Measurements from ENCODE around the gene NOD2. TPM values are rescaled to one million over a fixed set of nuclear protein-coding genes. Genes with fewer than 3 reads are reported as not detected.

The NOD2 gene
- total RNA-seq, 4 donors from 2014 or later, result 33.8 to 66.2 (median 48.6) TPM

GRCh38 chr16:50751528-50751927, 58.1 kb downstream of the NOD2 start:
- H3K27ac ChIP-seq, result no peak overlapping the region
- no peaks in the 10 kb centered on the region for H3K9me3 ChIP-seq
- no peaks in the 10 kb centered on the region for H3K27me3 ChIP-seq
- H3K4me3 ChIP-seq, result no peak overlapping the region
- 72% methylated on average over 6 of the region's 6 CpGs for WGBS
- no peak for TF ChIP-seq POLR2AphosphoS5 (IDR thresholded peaks at IDR 0.05)
- H3K36me3 ChIP-seq, result peaks cover 43% of the 10 kb centered on the region
- H3K4me1 ChIP-seq, result peaks cover 13% of the 10 kb centered on the region
- no peak for DNase-seq (ENCODE audit: low spot score in 2 of 2)

- TF ChIP-seq EP300 (IDR thresholded peaks at IDR 0.05), result no peak
- TF ChIP-seq CTCF (IDR thresholded peaks at IDR 0.05), result no peak
- TF ChIP-seq POLR2AphosphoS5 (IDR thresholded peaks at IDR 0.05), result no peak
- TF ChIP-seq POLR2A (IDR thresholded peaks at IDR 0.05), result no peak
- H3K9me3 ChIP-seq, result no peaks in the 10 kb centered on the region
- no peaks in the 10 kb centered on the region for H3K27me3 ChIP-seq
- H3K4me3 ChIP-seq, result no peak overlapping the region
- H3K27ac ChIP-seq, result no peak overlapping the region
- peaks cover 11% of the 10 kb centered on the region for H3K4me1 ChIP-seq
- H3K36me3 ChIP-seq, result peaks cover 43% of the 10 kb centered on the region
- WGBS, result 77% methylated on average over 4 of the region's 4 CpGs
- no peak for DNase-seq (ENCODE audit: low spot score in 2 of 2)
Observed at GRCh38 chr16:50752471-50753235, 59.2 kb downstream of the NOD2 start.

GRCh38 chr16:50756473-50756872, 63.1 kb downstream of the NOD2 start:
- Histone ChIP-seq H3K36me3 (peaks cover 35% of the 10 kb centered on the region), H3K4me1 (peaks cover 5% of the 10 kb centered on the region), H3K4me3 (no peak overlapping the region), H3K27ac (no peak overlapping the region), H3K9me3 (no peaks in the 10 kb centered on the region), H3K27me3 (no peaks in the 10 kb centered on the region)
- DNase-seq (ENCODE audit: low spot score in 2 of 2), result no peak
- 75% methylated on average over 3 of the region's 3 CpGs for WGBS
- TF ChIP-seq POLR2AphosphoS5 (IDR thresholded peaks at IDR 0.05), result no peak
- TF ChIP-seq POLR2A (IDR thresholded peaks at IDR 0.05), result no peak
- TF ChIP-seq CTCF (IDR thresholded peaks at IDR 0.05), result no peak
- no peak for TF ChIP-seq EP300 (IDR thresholded peaks at IDR 0.05)

GRCh38 chr16:50761267-50761666, 67.9 kb downstream of the NOD2 start:
- 63% methylated on average over 1 of the region's 1 CpG for WGBS
- H3K4me3 ChIP-seq, result no peak overlapping the region
- DNase-seq (ENCODE audit: low spot score in 2 of 2), result no peak
- TF ChIP-seq POLR2A (IDR thresholded peaks at IDR 0.05) (no peak), CTCF (IDR thresholded peaks at IDR 0.05) (no peak), EP300 (IDR thresholded peaks at IDR 0.05) (no peak), POLR2AphosphoS5 (IDR thresholded peaks at IDR 0.05) (no peak)
- H3K27ac ChIP-seq, result no peak overlapping the region
- H3K36me3 ChIP-seq, result peaks cover 16% of the 10 kb centered on the region
- H3K4me1 ChIP-seq, result peaks cover 11% of the 10 kb centered on the region
- H3K9me3 ChIP-seq, result peaks cover 4% of the 10 kb centered on the region
- no peaks in the 10 kb centered on the region for H3K27me3 ChIP-seq

- peaks cover 4% of the 10 kb centered on the region for H3K9me3 ChIP-seq
- no peak overlapping the region for H3K27ac ChIP-seq
- H3K4me3 ChIP-seq, result no peak overlapping the region
- no peaks in the 10 kb centered on the region for H3K27me3 ChIP-seq
- DNase-seq (ENCODE audit: low spot score in 2 of 2), result no peak
- TF ChIP-seq EP300 (IDR thresholded peaks at IDR 0.05) (no peak), CTCF (IDR thresholded peaks at IDR 0.05) (no peak), POLR2AphosphoS5 (IDR thresholded peaks at IDR 0.05) (no peak), POLR2A (IDR thresholded peaks at IDR 0.05) (no peak)
- H3K36me3 ChIP-seq, result peaks cover 26% of the 10 kb centered on the region
- peaks cover 6% of the 10 kb centered on the region for H3K4me1 ChIP-seq
- 84% methylated on average over 3 of the region's 3 CpGs for WGBS
Observed at GRCh38 chr16:50762241-50762640, 68.8 kb downstream of the NOD2 start.

Measured in suprapubic skin (tissue), 4 donors.